CD4-positive, alpha-beta T cell treated with Interleukin-12 subunit alpha and Interleukin-12 subunit beta, for 1 hour (primary cell): ENCODE results near the gene FJX1.
A peak's percentile ranks its signal among the peaks of the same experiment; 100 is the strongest.
"Not testable (repeated sequence)": the region's sequence is repeated elsewhere in the genome, so short reads cannot be mapped to it uniquely, and the experiment has no call there.

Source experiments
- DNase-seq: peaks from one replicate; pipeline ENCODE4 v3.0.0-alpha.2; 2020

The FJX1 gene

GRCh38 chr11:35635933-35636332, 17.7 kb downstream of the FJX1 start:
- DNase-seq = no peak

- DNase-seq = no peak
Measured at GRCh38 chr11:35639591-35640179, 21.4 kb downstream of the FJX1 start.

GRCh38 chr11:35641171-35641897, 23.1 kb downstream of the FJX1 start:
- DNase-seq = no peak

- no peak for DNase-seq
Measured at GRCh38 chr11:35641964-35642363, 23.7 kb downstream of the FJX1 start.

GRCh38 chr11:35647421-35648093, 29.3 kb downstream of the FJX1 start:
- DNase-seq = no peak

GRCh38 chr11:35650006-35650405, 31.7 kb downstream of the FJX1 start:
- no peak for DNase-seq

- DNase-seq = no peak
Measured at GRCh38 chr11:35650467-35650866, 32.2 kb downstream of the FJX1 start.

- no peak for DNase-seq
Measured at GRCh38 chr11:35651263-35651662, 33.0 kb downstream of the FJX1 start.

- not testable (repeated sequence) for DNase-seq
Measured at GRCh38 chr11:35652786-35653185, 34.5 kb downstream of the FJX1 start.

GRCh38 chr11:35654711-35655110, 36.5 kb downstream of the FJX1 start:
- no peak for DNase-seq

- DNase-seq = no peak
Measured at GRCh38 chr11:35655254-35655653, 37.0 kb downstream of the FJX1 start.

- DNase-seq = no peak
Measured at GRCh38 chr11:35655856-35656255, 37.6 kb downstream of the FJX1 start.

- no peak for DNase-seq
Measured at GRCh38 chr11:35658020-35658948, 40.0 kb downstream of the FJX1 start.

GRCh38 chr11:35661534-35661933, 43.3 kb downstream of the FJX1 start:
- no peak for DNase-seq

GRCh38 chr11:35662061-35662648, 43.9 kb downstream of the FJX1 start:
- peak; percentile 23 for DNase-seq

- peak; percentile 83 for DNase-seq
Measured at GRCh38 chr11:35662649-35663407, 44.6 kb downstream of the FJX1 start, which contains the start of gene TRIM44. TRIM44 (plus strand) TSS chr11:35662775; CDS start chr11:35663112, 337 bp downstream.

- DNase-seq = no peak
Measured at GRCh38 chr11:35663408-35663702, 45.1 kb downstream of the FJX1 start.

- DNase-seq = no peak
Measured at GRCh38 chr11:35664977-35665441, 46.7 kb downstream of the FJX1 start.

- no peak for DNase-seq
Measured at GRCh38 chr11:35667257-35667656, 49.0 kb downstream of the FJX1 start.

GRCh38 chr11:35668350-35668749, 50.1 kb downstream of the FJX1 start:
- not testable (repeated sequence) for DNase-seq
